Astrocyte (in vitro differentiated cells and primary cell): Measurements from ENCODE around the gene PRKG2. TPM values are rescaled to one million over a fixed set of nuclear protein-coding genes. Genes with fewer than 3 reads are reported as not detected.

ENCODE experiments used
- DNase-seq: peaks from one replicate; pipeline ENCODE4 v3.0.0-alpha.2; 2010; ENCODE audit warnings: low read depth
- FAIRE-seq: peaks from 2 replicates; lab custom pipeline; 2011; peaks lifted over from hg19 to GRCh38; lab: Jason Lieb, UNC
- H2AFZ ChIP-seq: 2 replicates; pipeline ENCODE4 v1.6.0; 2012; ENCODE audit warnings: low read depth, low read length, inconsistent platforms
- H3K27ac ChIP-seq: 2 replicates; pipeline ENCODE4 v1.5.1; 2011; ENCODE audit warnings: low read depth, low read length, inconsistent platforms
- H3K27me3 ChIP-seq: 2 replicates; pipeline ENCODE4 v1.6.0; 2011; ENCODE audit warnings: low read length, inconsistent platforms; ENCODE audit not compliant: insufficient read depth
- H3K36me3 ChIP-seq: 2 replicates; pipeline ENCODE4 v1.5.1; 2011; ENCODE audit warnings: low read length, inconsistent platforms; ENCODE audit not compliant: insufficient read depth
- H3K4me1 ChIP-seq: 2 replicates; pipeline ENCODE4 v1.5.1; 2011; ENCODE audit warnings: low read length, inconsistent platforms; ENCODE audit not compliant: insufficient read depth
- H3K4me2 ChIP-seq: 2 replicates; pipeline ENCODE4 v1.6.0; 2012; ENCODE audit warnings: low read length, inconsistent platforms
- H3K4me3 ChIP-seq: 2 replicates; pipeline ENCODE4 v1.5.1; 2011; ENCODE audit warnings: low read depth, mild to moderate bottlenecking, low read length, inconsistent platforms; ENCODE audit not compliant: insufficient read depth
- H3K79me2 ChIP-seq: 2 replicates; pipeline ENCODE4 v1.6.0; 2012; ENCODE audit warnings: mild to moderate bottlenecking, low read length, inconsistent platforms; ENCODE audit not compliant: insufficient read depth
- H3K9ac ChIP-seq: 2 replicates; pipeline ENCODE4 v1.6.0; 2012; ENCODE audit warnings: mild to moderate bottlenecking, low read length, inconsistent platforms
- H3K9me3 ChIP-seq: 2 replicates; pipeline ENCODE4 v1.5.1; 2012; ENCODE audit warnings: low read depth, mild to moderate bottlenecking, low read length, inconsistent platforms; ENCODE audit not compliant: insufficient read depth
- H4K20me1 ChIP-seq: 2 replicates; pipeline ENCODE4 v1.6.0; 2012; ENCODE audit warnings: low read length, inconsistent platforms; ENCODE audit not compliant: insufficient read depth
- H3K27ac Mint-ChIP-seq: one replicate; pipeline ENCODE4 v1.8.0; 2021; ENCODE audit warnings: mild to moderate bottlenecking, mixed read lengths; ENCODE audit not compliant: unreplicated experiment
- H3K27me3 Mint-ChIP-seq: one replicate; pipeline ENCODE4 v1.8.0; 2021; ENCODE audit warnings: low read depth, mixed read lengths; ENCODE audit not compliant: unreplicated experiment
- H3K36me3 Mint-ChIP-seq: one replicate; pipeline ENCODE4 v1.8.0; 2021; ENCODE audit warnings: low read depth, mixed read lengths; ENCODE audit not compliant: unreplicated experiment
- H3K4me1 Mint-ChIP-seq: one replicate; pipeline ENCODE4 v1.8.0; 2021; ENCODE audit warnings: low read depth, mixed read lengths; ENCODE audit not compliant: unreplicated experiment
- H3K4me3 Mint-ChIP-seq: one replicate; pipeline ENCODE4 v1.8.0; 2021; ENCODE audit warnings: mild to moderate bottlenecking, moderate library complexity, mixed read lengths; ENCODE audit not compliant: unreplicated experiment
- H3K9me3 Mint-ChIP-seq: one replicate; pipeline ENCODE4 v1.8.0; 2021; ENCODE audit warnings: mild to moderate bottlenecking, mixed read lengths; ENCODE audit not compliant: unreplicated experiment
- CTCF ChIP-seq: IDR thresholded peaks from 2 replicates; pipeline ENCODE4 v1.5.1; 2011; ENCODE audit warnings: low read depth, mild to moderate bottlenecking, inconsistent platforms, low read length, moderate library complexity; ENCODE audit not compliant: insufficient read depth
- EZH2 ChIP-seq: IDR thresholded peaks from 2 replicates; pipeline ENCODE4 v1.6.1; 2012; ENCODE audit warnings: mild to moderate bottlenecking, low read length, inconsistent platforms; ENCODE audit not compliant: insufficient read depth
- total RNA-seq: library from RNA; stranded (reverse); gene quantifications from 2 replicates; pipeline ENCODE4 v1.2.1, GENCODE V29; 2021

Gene PRKG2
- total RNA-seq, 1 donor from 2014 or later = 0.23 TPM

- H3K4me3 Mint-ChIP-seq = no peak overlapping the region
- FAIRE-seq = no peak
Measured at GRCh38 chr4:81113024-81113423, 102.0 kb downstream of the PRKG2 start.

GRCh38 chr4:81109356-81109755, 105.7 kb downstream of the PRKG2 start:
- Histone ChIP-seq H3K4me2 (no peak overlapping the region), H3K9me3 (no peaks in the 10 kb centered on the region), H3K79me2 (no peaks in the 10 kb centered on the region), H3K9ac (no peak overlapping the region), H3K4me1 (no peaks in the 10 kb centered on the region), H2AFZ (no peak overlapping the region), H4K20me1 (no peaks in the 10 kb centered on the region), H3K36me3 (no peaks in the 10 kb centered on the region), H3K27ac (no peak overlapping the region), H3K4me3 (no peak overlapping the region), H3K27me3 (no peaks in the 10 kb centered on the region)
- Mint-ChIP-seq H3K27ac (no peak overlapping the region), H3K4me3 (no peak overlapping the region), H3K36me3 (no peaks in the 10 kb centered on the region), H3K9me3 (no peaks in the 10 kb centered on the region), H3K4me1 (peaks cover 3% of the 10 kb centered on the region), H3K27me3 (no peaks in the 10 kb centered on the region)
- TF ChIP-seq CTCF = no peak
- no peak for TF ChIP-seq EZH2
- DNase-seq (no peak), FAIRE-seq (no peak)

More at GRCh38 chr4:81113024-81113423, 102.0 kb downstream of the PRKG2 start:
- no peaks in the 10 kb centered on the region for H3K27me3 ChIP-seq
- no peaks in the 10 kb centered on the region for H3K36me3 ChIP-seq
- H2AFZ ChIP-seq = no peak overlapping the region
- peaks cover 1% of the 10 kb centered on the region for H3K4me1 Mint-ChIP-seq
- no peak for DNase-seq
- TF ChIP-seq EZH2 = no peak
- TF ChIP-seq CTCF = no peak
- no peak overlapping the region for H3K4me2 ChIP-seq
- H3K4me1 ChIP-seq = no peaks in the 10 kb centered on the region
- no peak overlapping the region for H3K27ac Mint-ChIP-seq
- H3K36me3 Mint-ChIP-seq = no peaks in the 10 kb centered on the region
- H3K9me3 ChIP-seq = no peaks in the 10 kb centered on the region
- no peaks in the 10 kb centered on the region for H4K20me1 ChIP-seq
- no peaks in the 10 kb centered on the region for H3K9me3 Mint-ChIP-seq
- no peaks in the 10 kb centered on the region for H3K79me2 ChIP-seq
- H3K9ac ChIP-seq = no peak overlapping the region
- no peak overlapping the region for H3K27ac ChIP-seq
- H3K27me3 Mint-ChIP-seq = no peaks in the 10 kb centered on the region
- no peak overlapping the region for H3K4me3 ChIP-seq

- no peak overlapping the region for H3K27ac Mint-ChIP-seq
- Histone ChIP-seq H3K36me3 (no peaks in the 10 kb centered on the region), H3K27ac (no peak overlapping the region), H4K20me1 (no peaks in the 10 kb centered on the region), H3K4me1 (no peaks in the 10 kb centered on the region), H3K9ac (no peak overlapping the region), H3K27me3 (no peaks in the 10 kb centered on the region), H3K79me2 (no peaks in the 10 kb centered on the region), H3K4me2 (no peak overlapping the region), H3K9me3 (no peaks in the 10 kb centered on the region), H2AFZ (no peak overlapping the region), H3K4me3 (no peak overlapping the region)
- H3K9me3 Mint-ChIP-seq = no peaks in the 10 kb centered on the region
- DNase-seq = no peak
- no peaks in the 10 kb centered on the region for H3K27me3 Mint-ChIP-seq
- no peak overlapping the region for H3K4me3 Mint-ChIP-seq
- H3K36me3 Mint-ChIP-seq = no peaks in the 10 kb centered on the region
- TF ChIP-seq CTCF (no peak), EZH2 (no peak)
- FAIRE-seq = no peak
- H3K4me1 Mint-ChIP-seq = peaks cover 2% of the 10 kb centered on the region
Measured at GRCh38 chr4:81106150-81106549, 108.9 kb downstream of the PRKG2 start.
